Subcutaneous adipose tissue (tissue), 4 donors: Measurements from ENCODE around the gene CAPZA2. TPM values are rescaled to one million over a fixed set of nuclear protein-coding genes. Genes with fewer than 3 reads are reported as not detected.

Experiments used
- CTCF ChIP-seq: fragments of 450-650 bp; IDR thresholded peaks from one replicate; pipeline ENCODE4 v1.5.1; 2016; ENCODE audit warnings: low read depth, mild to moderate bottlenecking, control low read depth, antibody characterized with exemption, moderate library complexity
- total RNA-seq, 4 donors: library from RNA; depleted of rRNA; stranded (reverse); fragments of >200 nt; gene quantifications; one replicate each; pipeline ENCODE4 v1.1.0, GENCODE V29; 2016

CAPZA2 gene
- total RNA-seq, 4 donors from 2014 or later = 106 to 209 (median 156) TPM

GRCh38 chr7:116842371-116842770, 20.0 kb upstream of the CAPZA2 start:
- TF ChIP-seq CTCF = no peak

- TF ChIP-seq CTCF = no peak
Measured at GRCh38 chr7:116843378-116843777, 19.0 kb upstream of the CAPZA2 start.

GRCh38 chr7:116851175-116851574, 11.2 kb upstream of the CAPZA2 start:
- TF ChIP-seq CTCF = no peak

GRCh38 chr7:116851671-116852070, 10.7 kb upstream of the CAPZA2 start:
- TF ChIP-seq CTCF = no peak

- TF ChIP-seq CTCF = no peak
Measured at GRCh38 chr7:116854132-116854531, 8.3 kb upstream of the CAPZA2 start.

- no peak for TF ChIP-seq CTCF
Measured at GRCh38 chr7:116857052-116857451, 5.3 kb upstream of the CAPZA2 start.

GRCh38 chr7:116859323-116859722, 3.1 kb upstream of the CAPZA2 start:
- no peak for TF ChIP-seq CTCF
